Neural progenitor cell (in vitro differentiated cells): ENCODE data around the gene COL7A1. TPM values are rescaled to one million over a fixed set of nuclear protein-coding genes. Genes with fewer than 3 reads are reported as not detected.

Source experiments
- DNase-seq: peaks from one replicate; pipeline ENCODE4 v3.0.0-alpha.2; 2016; ENCODE audit warnings: low spot score
- H2AFZ ChIP-seq: fragments of 200-600 bp; sonication (generic); replicated peaks from 2 replicates; pipeline ENCODE4 v1.6.1; 2016; ENCODE audit warnings: antibody characterized with exemption
- H3F3A ChIP-seq: fragments of 200-600 bp; sonication (generic); 2 replicates; pipeline ENCODE4 v1.6.1; 2016; ENCODE audit warnings: antibody characterized with exemption, low read depth
- H3K27ac ChIP-seq: fragments of 200-600 bp; sonication (generic); 2 replicates; pipeline ENCODE4 v1.5.1; 2016; ENCODE audit warnings: mild to moderate bottlenecking
- H3K27me3 ChIP-seq: fragments of 200-600 bp; sonication (generic); 2 replicates; pipeline ENCODE4 v1.6.1; 2016; ENCODE audit warnings: mild to moderate bottlenecking, moderate library complexity
- H3K36me3 ChIP-seq: fragments of 200-600 bp; sonication (generic); 2 replicates; pipeline ENCODE4 v1.5.1; 2016
- H3K4me1 ChIP-seq: fragments of 200-600 bp; sonication (generic); 2 replicates; pipeline ENCODE4 v1.6.1; 2016; ENCODE audit warnings: mixed run types
- H3K4me2 ChIP-seq: fragments of 200-600 bp; sonication (generic); 2 replicates; pipeline ENCODE4 v1.6.1; 2016
- H3K4me3 ChIP-seq: fragments of 200-600 bp; sonication (generic); 2 replicates; pipeline ENCODE4 v1.5.1; 2016
- H3K79me2 ChIP-seq: fragments of 200-600 bp; sonication (generic); 2 replicates; pipeline ENCODE4 v1.6.1; 2016; ENCODE audit warnings: low read depth
- H3K9ac ChIP-seq: fragments of 200-600 bp; sonication (generic); 2 replicates; pipeline ENCODE4 v1.6.1; 2016
- H3K9me3 ChIP-seq: fragments of 200-600 bp; sonication (generic); 2 replicates; pipeline ENCODE4 v1.5.1; 2016; ENCODE audit warnings: low read depth
- H4K20me1 ChIP-seq: fragments of 200-600 bp; sonication (generic); 2 replicates; pipeline ENCODE4 v1.6.1; 2016; ENCODE audit warnings: low read depth
- H3K27ac Mint-ChIP-seq: 3 replicates; pipeline ENCODE4 v1.8.0; 2021; ENCODE audit warnings: mixed read lengths
- H3K27me3 Mint-ChIP-seq: 2 replicates; pipeline ENCODE4 v1.8.0; 2022; ENCODE audit warnings: low read depth, mild to moderate bottlenecking, inconsistent platforms, moderate library complexity, mixed read lengths; ENCODE audit not compliant: insufficient read depth
- H3K36me3 Mint-ChIP-seq: 3 replicates; pipeline ENCODE4 v1.8.0; 2021; ENCODE audit warnings: mixed read lengths
- H3K4me1 Mint-ChIP-seq: 3 replicates; pipeline ENCODE4 v1.8.0; 2021; ENCODE audit warnings: mixed read lengths
- H3K4me3 Mint-ChIP-seq: 3 replicates; pipeline ENCODE4 v1.8.0; 2021; ENCODE audit warnings: mild to moderate bottlenecking, moderate library complexity, mixed read lengths
- H3K9me3 Mint-ChIP-seq: 3 replicates; pipeline ENCODE4 v1.8.0; 2020; ENCODE audit warnings: mixed read lengths
- CTCF ChIP-seq: fragments of 200-600 bp; sonication (generic); IDR thresholded peaks from 2 replicates; pipeline ENCODE4 v1.5.1; 2017; ENCODE audit warnings: antibody characterized with exemption, mild to moderate bottlenecking
- EZH2 ChIP-seq: fragments of 200-600 bp; sonication (generic); IDR thresholded peaks from 2 replicates; pipeline ENCODE4 v1.6.1; 2017; ENCODE audit warnings: antibody characterized with exemption, mild to moderate bottlenecking, moderate library complexity
- EZH2phosphoT487 ChIP-seq: fragments of 200-600 bp; sonication (generic); IDR thresholded peaks from 2 replicates; pipeline ENCODE4 v1.6.1; 2017; ENCODE audit warnings: antibody characterized with exemption
- total RNA-seq: library from RNA; depleted of rRNA; stranded (reverse); fragments of >200 nt; gene quantifications from 2 replicates; pipeline ENCODE4 v1.2.3, GENCODE V29; 2015; ENCODE audit warnings: low replicate concordance

COL7A1 gene
- total RNA-seq, 1 donor from 2014 or later, result 3.0 TPM

GRCh38 chr3:48635222-48636021, 40.3 kb upstream of the COL7A1 start, which contains the start of gene SLC26A6:
TSS of gene SLC26A6 (minus strand) at chr3:48635461. CDS start at chr3:48635393, 68 bp downstream.
- Mint-ChIP-seq H3K36me3 (peaks cover 12% of the 10 kb centered on the region), H3K27me3 (peaks cover 9% of the 10 kb centered on the region), H3K27ac (peak within 1 kb of the TSS; percentile 63), H3K9me3 (no peaks in the 10 kb centered on the region), H3K4me3 (peak within 1 kb of the TSS; percentile 90), H3K4me1 (peaks cover 20% of the 10 kb centered on the region)
- TF ChIP-seq EZH2 (peak; percentile 36), CTCF (peak; percentile 77), EZH2phosphoT487 (peak; percentile 12)
- H3K36me3 ChIP-seq, result no peaks in the 10 kb centered on the region
- peak within 1 kb of the TSS; percentile 78 for H3K4me3 ChIP-seq
- peaks cover 14% of the 10 kb centered on the region for H3K79me2 ChIP-seq
- peak within 1 kb of the TSS; percentile 57 for H2AFZ ChIP-seq
- H3K4me2 ChIP-seq, result peak within 1 kb of the TSS; percentile 98
- H3K4me1 ChIP-seq, result peaks cover 18% of the 10 kb centered on the region
- peak within 1 kb of the TSS; percentile 71 for H3K9ac ChIP-seq
- H3K27ac ChIP-seq, result peak within 1 kb of the TSS; percentile 55
- H3K9me3 ChIP-seq, result no peaks in the 10 kb centered on the region
- peaks cover 24% of the 10 kb centered on the region for H4K20me1 ChIP-seq
- DNase-seq, result peak; percentile 100
- H3K27me3 ChIP-seq, result no peaks in the 10 kb centered on the region
- peaks cover 21% of the 10 kb centered on the region for H3F3A ChIP-seq

- no peaks in the 10 kb centered on the region for H3K9me3 ChIP-seq
- peak overlapping the region; percentile 78 for H3K4me3 ChIP-seq
- Mint-ChIP-seq H3K9me3 (no peaks in the 10 kb centered on the region), H3K27me3 (peaks cover 11% of the 10 kb centered on the region), H3K27ac (no peak overlapping the region), H3K36me3 (peaks cover 16% of the 10 kb centered on the region), H3K4me1 (peaks cover 20% of the 10 kb centered on the region), H3K4me3 (peak overlapping the region; percentile 90)
- peak overlapping the region; percentile 48 for H2AFZ ChIP-seq
- H3K36me3 ChIP-seq, result no peaks in the 10 kb centered on the region
- peaks cover 21% of the 10 kb centered on the region for H3F3A ChIP-seq
- H3K9ac ChIP-seq, result peak overlapping the region; percentile 71
- H3K27me3 ChIP-seq, result no peaks in the 10 kb centered on the region
- TF ChIP-seq CTCF (no peak), EZH2 (no peak), EZH2phosphoT487 (no peak)
- peaks cover 24% of the 10 kb centered on the region for H4K20me1 ChIP-seq
- H3K27ac ChIP-seq, result peak overlapping the region; percentile 55
- H3K79me2 ChIP-seq, result peaks cover 14% of the 10 kb centered on the region
- DNase-seq, result peak; percentile 67
- peaks cover 18% of the 10 kb centered on the region for H3K4me1 ChIP-seq
- peak overlapping the region; percentile 81 for H3K4me2 ChIP-seq
Observed at GRCh38 chr3:48634661-48635221, 39.6 kb upstream of the COL7A1 start.

- no peak overlapping the region for H3K27ac Mint-ChIP-seq
- Histone ChIP-seq H3K4me3 (no peak overlapping the region), H3K27me3 (no peaks in the 10 kb centered on the region), H4K20me1 (peaks cover 24% of the 10 kb centered on the region), H3K9ac (no peak overlapping the region), H3K27ac (no peak overlapping the region), H3K79me2 (peaks cover 14% of the 10 kb centered on the region), H3K36me3 (no peaks in the 10 kb centered on the region), H3K4me2 (peak overlapping the region; percentile 81), H3F3A (peaks cover 21% of the 10 kb centered on the region), H3K9me3 (no peaks in the 10 kb centered on the region), H3K4me1 (peaks cover 18% of the 10 kb centered on the region), H2AFZ (no peak overlapping the region)
- peaks cover 8% of the 10 kb centered on the region for H3K27me3 Mint-ChIP-seq
- no peak for DNase-seq
- peaks cover 27% of the 10 kb centered on the region for H3K4me1 Mint-ChIP-seq
- H3K36me3 Mint-ChIP-seq, result peaks cover 18% of the 10 kb centered on the region
- peak overlapping the region; percentile 90 for H3K4me3 Mint-ChIP-seq
- TF ChIP-seq CTCF (no peak), EZH2 (no peak), EZH2phosphoT487 (no peak)
- no peaks in the 10 kb centered on the region for H3K9me3 Mint-ChIP-seq
Observed at GRCh38 chr3:48633743-48634142, 38.6 kb upstream of the COL7A1 start.
